HepG2 (cell line): ENCODE results near the gene FKBP14. TPM values are rescaled to one million over a fixed set of nuclear protein-coding genes. Genes with fewer than 3 reads are reported as not detected.
A peak's percentile ranks its signal among the peaks of the same experiment; 100 is the strongest.

Source experiments
- CENPBD1 ChIP-seq: sonication (generic); formaldehyde crosslinking; IDR thresholded peaks from 2 replicates; pipeline ENCODE4 v1.8.0; 2022; ENCODE audit warnings: missing genetic modification reagents, low read depth, mild to moderate bottlenecking, borderline replicate concordance
- GPBP1L1 ChIP-seq: sonication (generic); formaldehyde crosslinking; IDR thresholded peaks from 2 replicates; pipeline ENCODE4 v1.5.0; 2020; ENCODE audit warnings: mild to moderate bottlenecking, missing genetic modification reagents
- HDAC1 ChIP-seq: sonication (generic); formaldehyde crosslinking; IDR thresholded peaks from 2 replicates; pipeline ENCODE4 v1.5.1; 2020; ENCODE audit warnings: mild to moderate bottlenecking, missing genetic modification reagents
- KLF16 ChIP-seq, 2 experiments: sonication (generic) in 1 of 2; formaldehyde crosslinking in 1 of 2; IDR thresholded peaks; 2 replicates each; pipeline versions ENCODE4 v1.6.1 to v1.8.0; 2016 to 2023; ENCODE audit warnings: missing genetic modification reagents in 2 of 2, missing compliant biosample characterization in 1 of 2
- MEF2D ChIP-seq: sonication (generic); formaldehyde crosslinking; IDR thresholded peaks from 2 replicates; pipeline ENCODE4 v1.5.1; 2020; ENCODE audit warnings: mild to moderate bottlenecking, missing genetic modification reagents
- MEIS1 ChIP-seq: sonication (generic); formaldehyde crosslinking; IDR thresholded peaks from 2 replicates; pipeline ENCODE4 v1.9.0; 2021; ENCODE audit warnings: mild to moderate bottlenecking, missing genetic modification reagents, moderate library complexity, borderline replicate concordance
- MLLT10 ChIP-seq: sonication (generic); formaldehyde crosslinking; IDR thresholded peaks from 2 replicates; pipeline ENCODE4 v1.4.0; 2020; ENCODE audit warnings: missing genetic modification reagents
- SETDB1 ChIP-seq: sonication (generic); formaldehyde crosslinking; IDR thresholded peaks from 2 replicates; pipeline ENCODE4 v1.5.1; 2020; ENCODE audit warnings: missing genetic modification reagents, mild to moderate bottlenecking, borderline replicate concordance
- SMC3 ChIP-seq: IDR thresholded peaks from 2 replicates; pipeline ENCODE4 v1.6.1; 2011; ENCODE audit warnings: low read length, improper control_type of control experiment
- STAG1 ChIP-seq: sonication (generic); formaldehyde crosslinking; IDR thresholded peaks from 2 replicates; pipeline ENCODE4 v1.4.0; 2020; ENCODE audit warnings: missing genetic modification reagents
- SYNCRIP ChIP-seq: fragments of 200-400 bp; formaldehyde crosslinking; IDR thresholded peaks from 2 replicates; pipeline ENCODE4 v1.6.1; 2018; ENCODE audit warnings: mild to moderate bottlenecking, low read depth, low read length; ENCODE audit not compliant: insufficient read depth
- TRIM24 ChIP-seq: sonication (generic); formaldehyde crosslinking; IDR thresholded peaks from 2 replicates; pipeline ENCODE4 v1.8.0; 2022; ENCODE audit warnings: mild to moderate bottlenecking, missing genetic modification reagents
- ZBTB33 ChIP-seq: sonication (generic); formaldehyde crosslinking; IDR thresholded peaks from 2 replicates; pipeline ENCODE4 v1.4.0; 2020; ENCODE audit warnings: missing genetic modification reagents
- ZFP36L2 ChIP-seq: sonication (generic); formaldehyde crosslinking; IDR thresholded peaks from 2 replicates; pipeline ENCODE4 v1.4.0; 2020; ENCODE audit warnings: missing genetic modification reagents
- ZNF510 ChIP-seq: sonication (generic); formaldehyde crosslinking; IDR thresholded peaks from 2 replicates; pipeline ENCODE4 v1.4.0; 2020; ENCODE audit warnings: low read depth, mild to moderate bottlenecking, missing genetic modification reagents
- ZNF597 ChIP-seq: sonication (generic); formaldehyde crosslinking; IDR thresholded peaks from 2 replicates; pipeline ENCODE4 v1.5.0; 2020; ENCODE audit warnings: missing genetic modification reagents
- ZNF615 ChIP-seq: sonication (generic); formaldehyde crosslinking; IDR thresholded peaks from 2 replicates; pipeline ENCODE4 v1.5.0; 2020; ENCODE audit warnings: mild to moderate bottlenecking, missing genetic modification reagents, borderline replicate concordance
- ZNF83 ChIP-seq: sonication (generic); formaldehyde crosslinking; IDR thresholded peaks from 2 replicates; pipeline ENCODE4 v1.4.0; 2020; ENCODE audit warnings: missing genetic modification reagents, mild to moderate bottlenecking, borderline replicate concordance
- ZSCAN21 ChIP-seq: sonication (generic); formaldehyde crosslinking; IDR thresholded peaks from 2 replicates; pipeline ENCODE4 v1.8.0; 2022; ENCODE audit warnings: mild to moderate bottlenecking, missing genetic modification reagents, moderate library complexity, borderline replicate concordance
- ZZZ3 ChIP-seq: sonication (generic); formaldehyde crosslinking; IDR thresholded peaks from 2 replicates; pipeline ENCODE4 v1.4.0; 2020; ENCODE audit warnings: missing genetic modification reagents, mild to moderate bottlenecking, borderline replicate concordance
- polyA plus RNA-seq, 8 experiments: library from polyadenylated mRNA; depleted of rRNA in 3 of 8; stranded (reverse) in 7 of 8; unstranded in 1 of 8; fragments of >200 nt; fragmentation: Illumina TruSeq in 4 of 8; extraction: Trizol in 4 of 8; gene quantifications; 2 replicates each; pipeline versions ENCODE4 v1.2.1 to v1.2.3, GENCODE V29; 2011 to 2016; ENCODE audit warnings: low read depth in 4 of 8, missing spikeins in 1 of 8, mixed read lengths in 1 of 8; ENCODE audit not compliant: insufficient read depth in 1 of 8
- total RNA-seq, 5 experiments: library from RNA; depleted of rRNA; stranded (reverse); fragments of >200 nt; fragmentation: Illumina TruSeq; extraction: Trizol; gene quantifications; 2 replicates each; pipeline ENCODE4 v1.2.3, GENCODE V29; 2016; ENCODE audit warnings: low read depth in 1 of 5

FKBP14 gene
- total and polyA plus RNA-seq, 2 of the 13 experiments (the other 11 are each of a cell fraction or from before 2014, with no cell fraction given), result 20.0 to 32.3 TPM

GRCh38 chr7:30028216-30028748 lies 1.8 kb upstream of the FKBP14 start, which contains the start of gene PLEKHA8 (continued):
- TF ChIP-seq CENPBD1 (no peak), MEF2D (CRISPR knock-in tag) (no peak), ZFP36L2 (CRISPR knock-in tag) (no peak), SMC3 (no peak), ZNF597 (no peak), ZNF83 (CRISPR knock-in tag) (no peak), STAG1 (CRISPR knock-in tag) (no peak), ZNF510 (0 out of 2 replicates have a peak, but pooled peaks have one; percentile 48), KLF16 (CRISPR knock-in tag; IDR thresholded peaks at IDR 0.05) (peak in 1 of 2 experiments; percentile 72; a peak in 1 of 4 replicates), SYNCRIP (no peak), ZSCAN21 (CRISPR knock-in tag) (peak; percentile 50; the same call in 1 of the 2 replicates), SETDB1 (no peak), ZNF615 (CRISPR knock-in tag) (no peak), MLLT10 (no peak), GPBP1L1 (CRISPR knock-in tag) (no peak), HDAC1 (CRISPR knock-in tag) (peak; percentile 71), MEIS1 (peak; percentile 65; the same call in 1 of the 2 replicates), TRIM24 (CRISPR knock-in tag) (no peak), ZZZ3 (CRISPR knock-in tag) (no peak), ZBTB33 (CRISPR knock-in tag) (no peak)
